AG04450 (cell line): Measurements from ENCODE around the gene LILRB5. TPM values are rescaled to one million over a fixed set of nuclear protein-coding genes. Genes with fewer than 3 reads are reported as not detected.
A peak's percentile ranks its signal among the peaks of the same experiment; 100 is the strongest.
"Not testable (repeated sequence)": the region's sequence is repeated elsewhere in the genome, so short reads cannot be mapped to it uniquely, and the experiment has no call there.

ENCODE experiments used
- CTCF ChIA-PET: fragments of 300-600, 350-600 bp; formaldehyde crosslinking; extraction: SDS; loops from one replicate; lab custom pipeline; 2022; ENCODE audit warnings: antibody characterized with exemption, inconsistent platforms; lab: Charles Lee
- POLR2A ChIA-PET: fragments of 350-600 bp; formaldehyde crosslinking; extraction: SDS; loops from one replicate; lab custom pipeline; 2021; ENCODE audit warnings: antibody characterized with exemption, inconsistent platforms; lab: Yijun Ruan, JAX
- DNase-seq: peaks from one replicate; pipeline ENCODE4 v3.0.0-alpha.2; 2011; ENCODE audit warnings: low read depth, low spot score
- H3K27ac ChIP-seq: one replicate; pipeline ENCODE4 v1.5.1; 2012; ENCODE audit warnings: low read depth, low read length, control low read depth
- H3K27me3 ChIP-seq: one replicate; pipeline ENCODE4 v1.6.0; 2012; ENCODE audit warnings: low read length; ENCODE audit not compliant: control insufficient read depth, insufficient read depth
- H3K4me3 ChIP-seq: 2 replicates; pipeline ENCODE4 v1.5.1; 2011; ENCODE audit warnings: mild to moderate bottlenecking, low read depth, low read length, control low read depth
- H3K9me3 ChIP-seq: 2 replicates; pipeline ENCODE4 v1.5.1; 2012; ENCODE audit warnings: low read length; ENCODE audit not compliant: control insufficient read depth, insufficient read depth
- polyA plus RNA-seq: library from polyadenylated mRNA; depleted of rRNA; stranded (reverse); fragments of >200 nt; gene quantifications from 2 replicates; pipeline ENCODE4 v1.2.3, GENCODE V29; 2011
- TF ChIP-seq, protein P1 (sequence below): IDR thresholded peaks from 2 replicates; pipeline ENCODE4 v1.5.1; 2011; ENCODE audit warnings: low read depth, low read length, control low read depth, inconsistent platforms

Gene LILRB5
- polyA plus RNA-seq, 1 experiment, result not detected

DNA sequence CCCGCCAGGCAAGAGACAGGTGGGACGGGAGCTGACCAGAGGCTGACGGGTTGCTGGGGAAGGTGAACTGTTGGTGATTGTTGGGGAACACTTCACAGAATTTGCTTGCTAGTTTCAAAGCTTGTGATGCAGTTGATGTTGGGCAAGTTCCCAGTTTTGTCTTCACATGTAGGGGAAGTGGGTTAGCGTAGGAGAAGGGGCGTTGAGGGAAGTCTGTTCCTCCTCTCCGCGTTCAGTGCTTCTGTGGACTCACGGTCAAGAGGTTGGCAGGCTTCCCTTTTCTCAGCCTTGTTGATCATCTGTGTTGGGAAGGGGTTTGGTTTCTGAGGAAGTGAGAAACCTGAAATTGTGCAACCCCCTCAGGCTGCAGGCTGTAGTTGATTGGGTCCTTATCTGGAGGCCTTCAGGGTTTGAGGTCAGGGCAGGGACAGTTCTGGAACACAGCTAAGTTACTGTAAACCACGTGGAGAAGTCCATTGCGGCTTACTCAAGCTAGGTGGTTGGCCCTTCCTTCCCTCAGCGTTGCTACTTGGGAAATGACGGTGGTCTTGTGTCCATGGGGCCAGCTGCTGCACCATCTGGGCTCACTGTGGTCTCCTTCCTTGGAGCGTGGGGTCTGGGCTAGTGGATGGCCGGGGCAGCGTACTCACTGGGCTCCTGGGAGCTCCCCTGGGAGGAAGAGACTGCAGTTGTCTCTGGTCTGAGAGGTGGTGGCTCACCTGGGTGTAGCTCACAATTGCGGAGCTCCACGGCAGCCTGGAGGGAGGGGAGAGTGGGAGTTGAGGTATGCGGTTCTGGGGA is 48.9 kb downstream of the LILRB5 start:
- ChIA-PET CTCF (no interaction called here), POLR2A (interaction anchor here (0.6 to 4.9 kb wide), 5 partner anchors 17 to 981 kb away, joined by 3 to 29 read pairs (median 3); partner anchors contain the start of genes MBOAT7, TMC4 and TSEN34)
- Histone ChIP-seq H3K27ac (peak overlapping the region; percentile 39), H3K27me3 (no peaks in the 10 kb centered on the region), H3K4me3 (no peak overlapping the region), H3K9me3 (no peaks in the 10 kb centered on the region; the same call in 1 of the 2 replicates)
- TF ChIP-seq, protein P1, sequence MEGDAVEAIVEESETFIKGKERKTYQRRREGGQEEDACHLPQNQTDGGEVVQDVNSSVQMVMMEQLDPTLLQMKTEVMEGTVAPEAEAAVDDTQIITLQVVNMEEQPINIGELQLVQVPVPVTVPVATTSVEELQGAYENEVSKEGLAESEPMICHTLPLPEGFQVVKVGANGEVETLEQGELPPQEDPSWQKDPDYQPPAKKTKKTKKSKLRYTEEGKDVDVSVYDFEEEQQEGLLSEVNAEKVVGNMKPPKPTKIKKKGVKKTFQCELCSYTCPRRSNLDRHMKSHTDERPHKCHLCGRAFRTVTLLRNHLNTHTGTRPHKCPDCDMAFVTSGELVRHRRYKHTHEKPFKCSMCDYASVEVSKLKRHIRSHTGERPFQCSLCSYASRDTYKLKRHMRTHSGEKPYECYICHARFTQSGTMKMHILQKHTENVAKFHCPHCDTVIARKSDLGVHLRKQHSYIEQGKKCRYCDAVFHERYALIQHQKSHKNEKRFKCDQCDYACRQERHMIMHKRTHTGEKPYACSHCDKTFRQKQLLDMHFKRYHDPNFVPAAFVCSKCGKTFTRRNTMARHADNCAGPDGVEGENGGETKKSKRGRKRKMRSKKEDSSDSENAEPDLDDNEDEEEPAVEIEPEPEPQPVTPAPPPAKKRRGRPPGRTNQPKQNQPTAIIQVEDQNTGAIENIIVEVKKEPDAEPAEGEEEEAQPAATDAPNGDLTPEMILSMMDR, result no peak
- DNase-seq, result no peak

DNA sequence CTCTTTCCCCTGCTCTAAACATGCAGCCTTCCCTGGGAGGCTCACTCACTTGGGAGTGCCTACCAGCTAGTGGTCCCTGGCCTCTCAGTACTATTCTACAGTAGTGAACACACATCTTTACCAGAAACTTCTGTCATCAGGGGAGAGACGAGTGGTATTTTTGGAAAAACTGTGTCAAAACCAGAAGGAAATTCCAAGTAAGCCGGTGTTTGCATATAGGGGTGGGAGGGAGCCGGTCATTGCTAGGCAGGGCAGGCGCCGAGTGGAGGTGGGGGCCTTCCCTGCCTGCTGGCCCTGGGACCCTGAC is 49.4 kb downstream of the LILRB5 start:
- ChIA-PET CTCF (no interaction called here), POLR2A (interaction anchor here (3.9 to 4.9 kb wide), 2 partner anchors 16 to 19 kb away, joined by 24 to 29 read pairs; partner anchors contain the start of genes MBOAT7 and TSEN34)
- Histone ChIP-seq H3K27me3 (no peaks in the 10 kb centered on the region), H3K4me3 (no peak overlapping the region), H3K9me3 (no peaks in the 10 kb centered on the region; the same call in 1 of the 2 replicates), H3K27ac (no peak overlapping the region)
- TF ChIP-seq, protein P1, result no peak
- no peak for DNase-seq

DNA sequence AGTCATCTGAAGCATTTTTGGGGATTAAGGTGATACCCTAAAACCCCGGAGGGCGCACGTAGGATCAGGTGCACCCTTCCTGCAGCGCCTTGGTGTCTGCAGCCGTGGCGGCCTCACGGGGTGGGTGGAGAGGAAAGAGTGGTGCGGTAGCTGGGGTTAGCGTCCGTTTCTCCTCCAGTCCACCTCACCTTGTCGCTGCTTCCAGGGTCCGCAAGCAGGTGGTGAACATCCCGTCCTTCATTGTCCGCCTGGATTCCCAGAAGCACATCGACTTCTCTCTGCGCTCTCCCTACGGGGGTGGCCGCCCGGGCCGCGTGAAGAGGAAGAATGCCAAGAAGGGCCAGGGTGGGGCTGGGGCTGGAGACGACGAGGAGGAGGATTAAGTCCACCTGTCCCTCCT is 49.9 kb downstream of the LILRB5 start:
- CTCF ChIA-PET, H3K27me3 ChIP-seq, H3K9me3 ChIP-seq, H3K4me3 ChIP-seq, DNase-seq: not testable (repeated sequence)
- H3K27ac ChIP-seq, result peak overlapping the region; percentile 31
- POLR2A ChIA-PET, result interaction anchor here (4.9 kb wide), 1 partner anchor 16 kb away, joined by 24 read pairs; the partner anchor contains the start of gene TSEN34

DNA sequence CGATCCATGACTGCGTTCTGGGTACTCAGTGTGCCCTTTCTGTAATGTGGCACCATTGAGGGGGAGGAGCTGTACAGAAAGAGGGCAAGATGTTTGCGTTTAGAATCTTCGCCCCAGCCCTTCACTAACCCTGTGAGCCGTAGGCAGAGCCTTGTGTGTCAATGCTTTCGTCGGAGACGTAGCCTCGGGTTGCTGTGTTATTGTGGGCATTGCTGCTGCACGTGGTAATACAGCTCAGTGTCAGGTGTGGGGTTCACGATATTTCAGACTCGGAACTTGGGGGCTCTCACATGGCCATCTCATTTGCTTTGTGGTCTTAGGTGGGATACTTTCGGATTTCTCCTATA is 50.3 kb downstream of the LILRB5 start:
- Histone ChIP-seq H3K9me3 (no peaks in the 10 kb centered on the region; the same call in 1 of the 2 replicates), H3K27ac (peak overlapping the region; percentile 31), H3K4me3 (no peak overlapping the region), H3K27me3 (no peaks in the 10 kb centered on the region)
- TF ChIP-seq, protein P1, result no peak
- CTCF ChIA-PET, result no interaction called here
- POLR2A ChIA-PET, result interaction anchor here (4.9 kb wide), 1 partner anchor 16 kb away, joined by 24 read pairs; the partner anchor contains the start of gene TSEN34
- no peak for DNase-seq

DNA sequence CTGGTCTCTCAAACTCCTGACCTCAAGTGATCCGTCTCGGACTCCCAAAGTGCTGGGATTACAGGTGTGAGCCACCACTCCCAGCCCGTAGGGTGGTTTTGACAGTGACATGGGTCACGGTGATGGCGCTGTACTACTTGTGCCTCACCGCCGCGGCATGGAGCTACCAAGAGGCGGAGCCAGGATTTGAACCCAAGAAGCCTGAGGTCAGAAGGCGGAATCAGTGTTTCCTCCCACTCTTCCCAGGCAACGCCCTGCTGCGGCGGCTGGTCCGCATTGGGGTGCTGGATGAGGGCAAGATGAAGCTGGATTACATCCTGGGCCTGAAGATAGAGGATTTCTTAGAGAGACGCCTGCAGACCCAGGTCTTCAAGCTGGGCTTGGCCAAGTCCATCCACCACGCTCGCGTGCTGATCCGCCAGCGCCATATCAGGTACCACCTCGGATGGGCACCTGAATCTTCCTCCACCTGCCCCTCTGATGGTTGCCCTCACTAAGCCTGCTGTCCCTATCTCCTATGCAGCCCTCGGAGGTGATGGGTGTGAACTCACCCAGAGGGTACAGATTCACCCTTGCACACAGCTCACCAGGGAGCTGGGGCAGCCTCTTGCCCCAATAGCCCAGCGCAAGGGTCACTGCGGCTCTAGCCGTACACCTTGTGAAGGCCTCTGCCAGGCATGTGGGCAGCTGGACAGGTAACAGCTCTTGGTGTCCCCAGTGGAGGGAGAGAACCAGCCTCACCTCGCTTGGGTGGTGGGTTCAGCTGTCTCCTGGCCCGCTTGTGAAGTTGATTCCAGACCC is 50.8 kb downstream of the LILRB5 start:
- Histone ChIP-seq H3K27ac (no peak overlapping the region), H3K9me3 (no peaks in the 10 kb centered on the region; the same call in 1 of the 2 replicates), H3K4me3 (no peak overlapping the region), H3K27me3 (no peaks in the 10 kb centered on the region)
- ChIA-PET POLR2A (interaction anchor here (1.2 to 4.9 kb wide), 2 partner anchors 15 to 69 kb away, joined by 4 to 24 read pairs; partner anchors contain the start of gene TSEN34), CTCF (no interaction called here)
- TF ChIP-seq, protein P1, result no peak
- DNase-seq, result no peak
